Measurements from ENCODE around the gene TESK1. TPM values are rescaled to one million over a fixed set of nuclear protein-coding genes. Genes with fewer than 3 reads are reported as not detected.
"Not testable (repeated sequence)": the region's sequence is repeated elsewhere in the genome, so short reads cannot be mapped to it uniquely, and the experiment has no call there.

TESK1 gene
- total RNA-seq, 1 donor from 2014 or later: 6.6 TPM

GRCh38 chr9:35574578-35575122, 30.4 kb upstream of the TESK1 start:
- DNase-seq (ENCODE audit: low read depth) (no peak), FAIRE-seq (peak; percentile 28)
- Histone ChIP-seq H3K27me3 (ENCODE audit: control insufficient read depth, insufficient read depth, low read length) (no peaks in the 10 kb centered on the region), H3K4me3 (ENCODE audit: low read depth, low read length) (no peak overlapping the region), H3K36me3 (ENCODE audit: control insufficient read depth, insufficient read depth, low read length) (no peaks in the 10 kb centered on the region)
- TF ChIP-seq, protein P1, sequence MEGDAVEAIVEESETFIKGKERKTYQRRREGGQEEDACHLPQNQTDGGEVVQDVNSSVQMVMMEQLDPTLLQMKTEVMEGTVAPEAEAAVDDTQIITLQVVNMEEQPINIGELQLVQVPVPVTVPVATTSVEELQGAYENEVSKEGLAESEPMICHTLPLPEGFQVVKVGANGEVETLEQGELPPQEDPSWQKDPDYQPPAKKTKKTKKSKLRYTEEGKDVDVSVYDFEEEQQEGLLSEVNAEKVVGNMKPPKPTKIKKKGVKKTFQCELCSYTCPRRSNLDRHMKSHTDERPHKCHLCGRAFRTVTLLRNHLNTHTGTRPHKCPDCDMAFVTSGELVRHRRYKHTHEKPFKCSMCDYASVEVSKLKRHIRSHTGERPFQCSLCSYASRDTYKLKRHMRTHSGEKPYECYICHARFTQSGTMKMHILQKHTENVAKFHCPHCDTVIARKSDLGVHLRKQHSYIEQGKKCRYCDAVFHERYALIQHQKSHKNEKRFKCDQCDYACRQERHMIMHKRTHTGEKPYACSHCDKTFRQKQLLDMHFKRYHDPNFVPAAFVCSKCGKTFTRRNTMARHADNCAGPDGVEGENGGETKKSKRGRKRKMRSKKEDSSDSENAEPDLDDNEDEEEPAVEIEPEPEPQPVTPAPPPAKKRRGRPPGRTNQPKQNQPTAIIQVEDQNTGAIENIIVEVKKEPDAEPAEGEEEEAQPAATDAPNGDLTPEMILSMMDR (IDR thresholded peaks at IDR 0.05; ENCODE audit: insufficient read depth, low read length, severe bottlenecking): no peak

- Histone ChIP-seq H3K27me3 (ENCODE audit: control insufficient read depth, insufficient read depth, low read length) (no peaks in the 10 kb centered on the region), H3K36me3 (ENCODE audit: control insufficient read depth, insufficient read depth, low read length) (no peaks in the 10 kb centered on the region), H3K4me3 (ENCODE audit: low read depth, low read length) (no peak overlapping the region)
- DNase-seq (ENCODE audit: low read depth) (no peak), FAIRE-seq (no peak)
- TF ChIP-seq, protein P1 (IDR thresholded peaks at IDR 0.05; ENCODE audit: insufficient read depth, low read length, severe bottlenecking): no peak
Observed at GRCh38 chr9:35575478-35575877, 29.6 kb upstream of the TESK1 start.

DNA sequence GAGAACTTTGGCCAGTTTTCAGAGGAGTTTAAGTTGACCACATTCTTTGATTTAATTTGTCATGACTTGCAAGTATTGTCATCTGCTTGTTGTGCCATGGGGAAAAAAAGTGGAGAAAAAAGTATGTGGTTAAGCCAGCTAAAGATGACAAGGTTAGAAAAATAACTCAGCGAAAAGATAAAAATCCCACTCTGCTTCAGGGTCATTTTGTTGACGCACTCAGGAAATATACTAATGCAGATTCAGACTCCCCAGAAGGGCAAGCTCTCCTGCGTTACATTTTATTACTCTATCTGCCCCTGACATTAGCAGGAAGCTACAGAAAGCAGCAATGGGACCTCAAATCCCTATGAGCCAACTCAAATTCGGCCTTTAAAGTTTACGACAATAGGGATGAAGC, 27.6 kb upstream of the TESK1 start:
- Histone ChIP-seq H3K4me3 (ENCODE audit: low read depth, low read length) (no peak overlapping the region), H3K36me3 (ENCODE audit: control insufficient read depth, insufficient read depth, low read length) (no peaks in the 10 kb centered on the region), H3K27me3 (ENCODE audit: control insufficient read depth, insufficient read depth, low read length) (no peaks in the 10 kb centered on the region)
- FAIRE-seq: no peak
- no peak for DNase-seq (ENCODE audit: low read depth)
- TF ChIP-seq, protein P1 (IDR thresholded peaks at IDR 0.05; ENCODE audit: insufficient read depth, low read length, severe bottlenecking): no peak

DNA sequence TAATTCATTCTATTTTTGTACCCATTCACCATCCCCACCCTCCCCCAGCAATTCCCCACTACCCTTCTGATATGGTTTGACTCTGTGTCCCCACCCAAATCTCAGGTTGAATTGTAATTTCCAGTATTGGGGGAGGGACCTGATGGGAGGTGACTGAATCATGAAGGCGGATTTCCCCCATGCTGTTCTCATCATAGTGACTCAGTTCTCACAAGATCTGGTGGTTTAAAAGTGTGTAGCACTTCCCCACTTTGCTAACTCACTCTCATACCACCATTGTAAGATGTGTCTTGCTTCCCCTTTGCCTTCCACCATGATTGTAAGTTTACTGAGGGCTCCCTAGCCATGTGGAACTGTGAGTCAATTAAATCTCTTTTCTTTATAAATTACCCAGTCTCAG, 25.9 kb upstream of the TESK1 start:
- H3K27me3 ChIP-seq (ENCODE audit: control insufficient read depth, insufficient read depth, low read length): no peaks in the 10 kb centered on the region
- FAIRE-seq: no peak
- H3K36me3 ChIP-seq (ENCODE audit: control insufficient read depth, insufficient read depth, low read length): no peaks in the 10 kb centered on the region
- TF ChIP-seq, protein P1 (IDR thresholded peaks at IDR 0.05; ENCODE audit: insufficient read depth, low read length, severe bottlenecking): no peak
- peak; percentile 25 for DNase-seq (ENCODE audit: low read depth)
- no peak overlapping the region for H3K4me3 ChIP-seq (ENCODE audit: low read depth, low read length)

DNA sequence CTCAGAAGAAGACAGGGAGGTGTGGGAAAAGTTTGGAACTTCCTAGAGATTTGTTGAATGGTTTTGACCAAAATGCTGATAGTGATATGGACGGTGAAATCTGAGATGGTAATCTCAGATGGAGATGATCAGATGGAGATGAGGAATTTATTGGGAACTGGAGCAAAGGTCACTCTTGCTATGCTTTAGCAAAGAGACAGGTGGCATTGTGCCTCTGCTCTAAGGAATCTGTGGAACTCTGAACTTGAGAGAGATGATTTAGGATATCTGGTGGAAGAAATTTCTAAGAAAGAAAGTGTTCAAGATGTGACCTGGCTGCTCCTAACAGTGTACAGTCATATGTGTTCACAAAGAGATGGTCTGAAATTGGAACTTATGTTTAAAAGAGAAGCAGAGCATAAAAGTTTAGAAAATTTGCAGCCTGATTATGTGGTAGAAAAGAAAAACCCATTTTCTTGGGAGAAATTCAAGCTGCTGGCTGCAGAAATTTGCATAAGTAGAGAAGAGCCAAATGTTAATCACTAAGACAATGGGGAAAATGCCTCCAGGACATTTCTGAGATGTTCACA, 25.3 kb upstream of the TESK1 start:
- H3K36me3 ChIP-seq (ENCODE audit: control insufficient read depth, insufficient read depth, low read length); DNase-seq (ENCODE audit: low read depth); H3K27me3 ChIP-seq (ENCODE audit: control insufficient read depth, insufficient read depth, low read length); H3K4me3 ChIP-seq (ENCODE audit: low read depth, low read length); FAIRE-seq: not testable (repeated sequence)

- H3K27me3 ChIP-seq (ENCODE audit: control insufficient read depth, insufficient read depth, low read length); H3K4me3 ChIP-seq (ENCODE audit: low read depth, low read length); H3K36me3 ChIP-seq (ENCODE audit: control insufficient read depth, insufficient read depth, low read length); FAIRE-seq; DNase-seq (ENCODE audit: low read depth): not testable (repeated sequence)
Observed at GRCh38 chr9:35583521-35583920, 21.5 kb upstream of the TESK1 start.

DNA sequence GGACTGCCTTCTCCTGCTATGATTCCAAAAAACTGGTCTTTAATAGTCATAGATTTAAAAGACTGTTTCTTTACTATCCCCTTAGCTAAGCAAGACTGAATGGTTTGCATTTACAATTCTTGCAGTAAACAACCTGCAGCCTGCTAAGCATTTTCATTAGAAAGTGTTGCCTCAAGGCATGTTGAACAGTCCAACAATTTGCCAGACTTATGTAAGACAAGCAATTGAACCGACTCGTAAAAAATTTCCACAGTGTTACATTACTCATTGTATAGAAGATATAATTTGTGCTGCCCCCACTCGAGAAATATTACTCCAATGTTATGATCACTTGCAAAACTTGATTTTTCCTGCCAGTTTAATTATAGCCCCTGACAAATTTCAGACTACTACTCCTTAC, 20.4 kb upstream of the TESK1 start:
- H3K4me3 ChIP-seq (ENCODE audit: low read depth, low read length); FAIRE-seq; H3K27me3 ChIP-seq (ENCODE audit: control insufficient read depth, insufficient read depth, low read length); H3K36me3 ChIP-seq (ENCODE audit: control insufficient read depth, insufficient read depth, low read length); DNase-seq (ENCODE audit: low read depth): not testable (repeated sequence)

- FAIRE-seq; H3K36me3 ChIP-seq (ENCODE audit: control insufficient read depth, insufficient read depth, low read length); H3K4me3 ChIP-seq (ENCODE audit: low read depth, low read length); H3K27me3 ChIP-seq (ENCODE audit: control insufficient read depth, insufficient read depth, low read length); DNase-seq (ENCODE audit: low read depth): not testable (repeated sequence)
Observed at GRCh38 chr9:35588506-35588905, 16.6 kb upstream of the TESK1 start.
